Stimulated activated naive CD8-positive, alpha-beta T cell treated with anti-CD3 and anti-CD28 coated beads, Interleukin-15, Interleukin-2, amounts not matched to agents 100 U/mL and 50 U/mL, for 24 hours (primary cell): ENCODE results near the gene HOXB3.

Experiments used
- ATAC-seq: fragments of 150-1000 bp; cut with Tn5 transposase; one replicate; pipeline ENCODE4 v1.10.0; 2021
- DNase-seq: peaks from one replicate; pipeline ENCODE4 v3.0.0; 2021

Gene HOXB3

DNA sequence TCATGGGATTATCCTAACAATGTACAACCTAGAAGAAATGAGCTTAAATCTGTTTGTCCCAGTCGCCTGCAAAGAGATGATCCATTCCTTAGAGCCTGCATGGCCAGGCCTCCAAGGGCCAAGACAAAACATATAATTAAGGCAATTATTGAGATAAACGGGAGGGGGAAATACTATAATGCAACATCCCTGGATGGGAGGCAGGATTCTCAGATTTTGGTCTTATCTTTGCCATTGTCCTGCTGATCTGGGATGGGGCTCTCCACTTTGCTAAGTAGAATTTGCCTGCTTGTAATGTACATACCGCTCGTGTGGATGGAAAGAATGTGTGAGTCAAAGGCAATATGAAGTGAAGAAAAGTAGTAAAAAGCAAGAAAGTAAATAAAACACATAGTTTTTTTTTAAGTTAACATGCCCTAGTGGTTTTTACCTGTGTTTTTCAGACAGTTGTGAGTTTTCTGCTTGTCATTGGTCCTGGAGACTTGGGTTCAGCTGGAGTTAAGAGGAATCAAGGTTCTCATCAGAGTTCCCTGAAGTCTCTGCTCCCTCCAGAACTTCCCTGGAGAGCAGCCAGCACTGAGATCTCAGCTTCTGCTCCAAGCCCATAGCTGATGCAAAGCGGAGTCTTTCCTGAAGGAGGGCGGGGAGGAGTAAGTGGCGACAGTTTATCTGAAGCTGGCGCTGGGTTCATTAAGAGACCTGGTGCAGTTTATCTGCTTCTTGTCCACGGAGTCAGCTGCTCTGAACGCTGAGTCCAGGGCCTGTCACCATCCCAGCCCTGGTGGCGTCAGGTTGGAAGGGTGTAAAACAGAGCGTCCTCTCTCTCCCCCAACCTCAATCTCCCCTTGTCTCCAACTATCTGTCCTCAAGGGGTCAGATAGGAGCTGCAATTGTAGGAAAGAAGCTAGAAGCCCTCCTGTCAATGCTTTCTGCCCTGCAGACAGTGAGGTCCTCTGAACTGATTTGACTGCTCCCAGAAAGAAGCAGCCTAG is 89.3 kb downstream of the HOXB3 start:
- no peak for DNase-seq
- no peak for ATAC-seq

- ATAC-seq (no peak), DNase-seq (no peak)
These were observed 90.2 kb downstream of the HOXB3 start for GRCh38 chr17:48499735-48500434.

DNA sequence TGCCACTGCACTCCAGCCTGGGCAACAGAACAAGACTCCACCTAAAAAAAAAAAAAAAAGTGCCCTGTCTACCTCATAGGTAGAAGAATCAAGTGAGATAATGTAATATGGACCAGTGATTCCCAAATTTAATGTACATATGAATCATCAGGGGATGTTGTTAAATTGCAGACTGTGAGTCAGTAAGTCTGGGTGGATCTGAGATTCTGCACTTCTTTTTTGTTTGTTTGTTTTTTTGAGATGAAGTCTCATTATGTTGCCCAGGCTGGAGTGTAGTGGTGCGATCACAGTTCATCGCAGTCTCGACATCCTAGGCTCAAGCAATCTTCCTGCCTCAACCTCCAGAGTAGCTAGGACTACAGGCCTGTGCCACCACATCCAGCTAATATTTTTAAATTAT is 90.8 kb downstream of the HOXB3 start:
- DNase-seq (no peak), ATAC-seq (no peak)
